Epidermal melanocyte (primary cell): ENCODE measurements around the gene ACOT8.
"Not testable (repeated sequence)": the region's sequence is repeated elsewhere in the genome, so short reads cannot be mapped to it uniquely, and the experiment has no call there.

Experiments
- DNase-seq: peaks from one replicate; pipeline ENCODE4 v3.0.0; 2011; ENCODE audit warnings: low spot score; ENCODE audit not compliant: insufficient read length

Gene ACOT8

DNA sequence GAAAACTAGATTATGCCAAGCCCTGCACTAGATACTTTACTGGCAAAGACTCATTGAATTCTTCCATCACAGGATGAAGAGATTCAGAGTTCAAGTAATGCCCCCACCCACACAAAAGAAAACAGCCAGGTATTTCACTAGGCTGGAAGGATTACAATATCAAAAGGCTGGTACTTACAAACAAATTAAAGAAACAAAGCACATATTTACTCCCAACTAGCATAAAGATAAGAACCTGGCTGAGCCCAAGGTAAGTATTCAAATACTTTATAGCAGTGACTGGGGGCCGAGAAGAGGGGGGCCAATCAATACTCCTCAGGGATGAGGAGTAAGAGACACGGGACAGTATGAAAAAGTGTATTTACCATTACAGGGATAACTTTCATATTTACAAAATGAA is 3.7 kb downstream of the ACOT8 start:
- DNase-seq: no peak

DNA sequence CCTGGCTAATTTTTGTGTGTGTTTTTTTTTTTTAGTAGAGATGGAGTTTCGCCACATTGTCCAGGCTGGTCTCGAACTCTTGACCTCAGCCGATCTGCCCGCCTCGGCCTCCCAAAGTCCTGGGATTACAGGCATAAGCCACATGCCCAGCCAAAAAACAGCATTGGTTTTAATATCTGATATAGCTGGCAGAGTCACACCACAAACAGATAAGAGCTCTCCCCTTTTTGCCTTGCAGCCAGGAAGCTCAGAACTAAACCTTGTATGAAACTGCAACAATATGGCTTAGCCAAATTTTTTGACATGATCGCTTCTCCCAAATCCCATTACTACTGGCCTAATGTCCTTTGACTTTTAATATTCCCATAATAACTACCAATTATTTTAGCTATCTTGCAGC is 4.9 kb downstream of the ACOT8 start:
- no peak for DNase-seq

DNA sequence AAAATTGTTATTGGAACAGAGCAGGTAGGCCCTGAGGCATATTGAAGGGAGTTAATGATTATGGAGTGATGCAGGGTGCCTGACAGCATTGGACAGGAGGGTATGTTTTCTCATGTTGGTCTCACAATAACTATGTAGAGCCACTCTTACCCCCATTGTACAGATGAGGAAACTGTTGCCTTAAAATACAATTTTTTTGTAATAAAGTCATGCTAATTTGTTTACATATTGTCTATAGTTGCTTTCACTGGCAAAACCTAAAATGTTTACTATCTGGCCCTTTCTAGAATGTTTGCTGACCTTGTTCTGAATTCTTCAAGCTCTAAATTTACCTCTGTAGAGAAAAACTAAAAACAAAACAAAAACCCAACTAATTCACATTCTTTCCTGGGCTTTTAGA is 5.7 kb downstream of the ACOT8 start:
- no peak for DNase-seq

DNA sequence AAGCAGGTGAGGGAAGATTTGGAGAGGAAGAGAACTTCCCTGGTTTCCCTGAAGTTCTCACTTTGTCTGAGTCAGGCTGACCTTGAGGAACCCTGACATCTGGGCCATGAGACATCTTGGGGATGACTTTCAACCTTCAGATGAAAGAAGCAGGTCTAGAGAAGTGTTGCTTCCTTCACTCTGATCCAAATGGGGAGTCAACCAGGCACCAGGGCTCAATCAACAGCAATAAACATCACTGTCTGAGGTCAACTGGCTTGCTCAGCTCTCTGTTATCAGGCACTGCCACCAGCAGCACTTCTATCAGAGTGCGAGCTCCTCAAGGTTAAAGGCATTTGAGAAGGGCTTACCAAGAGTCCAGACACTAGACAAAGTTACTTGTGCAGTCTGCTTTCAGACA is 6.3 kb downstream of the ACOT8 start:
- DNase-seq: no peak

DNA sequence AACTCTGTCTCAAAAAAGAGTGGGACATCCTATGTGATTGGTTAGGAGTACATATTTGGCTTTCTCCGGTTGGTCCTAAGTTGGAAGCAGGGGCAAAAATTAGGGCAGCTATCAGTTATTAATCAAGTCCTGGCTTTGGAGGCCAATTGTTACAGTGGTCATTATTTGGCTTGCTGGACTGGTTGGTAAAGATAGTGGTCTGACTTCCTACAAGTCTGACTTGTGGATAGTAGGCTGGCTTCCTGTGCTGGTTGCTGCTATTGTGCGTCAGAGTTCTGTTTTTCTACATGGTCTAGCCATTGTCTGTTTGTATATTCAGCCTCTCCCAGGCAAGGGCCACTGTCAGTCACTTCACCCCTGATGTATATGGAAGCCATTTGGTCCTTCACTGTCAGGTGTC is 7.0 kb downstream of the ACOT8 start:
- DNase-seq: no peak

DNA sequence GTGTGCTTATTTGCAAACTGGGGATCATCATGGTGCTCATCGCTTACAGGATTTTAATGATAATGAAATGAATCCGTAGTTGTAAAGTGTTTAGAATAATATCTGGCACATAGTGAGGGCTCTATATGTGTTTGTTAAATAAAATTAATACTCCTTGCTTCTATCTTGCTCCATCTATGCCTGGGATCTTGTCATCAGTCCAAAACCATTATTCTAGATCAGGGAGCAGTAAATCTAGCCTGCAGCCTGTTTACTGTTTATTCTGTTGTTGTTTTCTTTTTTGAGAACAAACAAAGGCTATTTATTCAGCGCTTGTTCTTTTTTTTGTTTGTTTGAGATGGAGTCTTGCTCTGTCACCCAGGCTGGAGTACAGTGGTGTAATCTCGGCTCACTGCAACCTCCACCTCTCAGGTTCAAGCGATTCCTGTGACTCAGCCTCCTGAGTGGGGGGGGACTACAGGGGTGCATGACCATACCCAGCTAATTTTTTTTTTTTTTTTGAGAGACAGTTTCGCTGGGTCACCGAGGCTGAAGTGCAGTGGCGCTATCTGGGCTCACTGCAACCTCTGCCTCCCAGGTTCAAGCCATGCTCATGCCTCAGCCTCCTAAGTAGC is 8.1 kb downstream of the ACOT8 start:
- DNase-seq: no peak

DNA sequence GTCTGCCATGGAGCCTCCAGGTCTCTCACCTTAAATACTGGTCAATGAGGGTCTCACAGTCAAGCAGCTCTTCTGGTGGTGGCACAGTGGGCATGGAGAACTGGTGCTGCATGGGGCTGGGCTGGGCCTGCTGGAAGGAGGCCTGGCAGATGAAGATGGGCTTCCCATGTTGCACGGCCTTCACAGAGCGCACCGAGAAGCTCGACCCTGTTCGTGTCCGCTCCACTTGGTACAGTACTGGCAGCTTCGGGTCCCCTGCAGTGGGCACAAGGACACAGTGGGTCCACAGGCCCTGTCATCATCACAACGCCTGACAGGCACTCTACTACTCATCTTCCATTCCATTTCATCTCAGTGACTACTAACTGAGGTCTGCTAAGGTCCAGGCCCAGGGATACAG is 8.8 kb downstream of the ACOT8 start:
- DNase-seq: no peak

DNA sequence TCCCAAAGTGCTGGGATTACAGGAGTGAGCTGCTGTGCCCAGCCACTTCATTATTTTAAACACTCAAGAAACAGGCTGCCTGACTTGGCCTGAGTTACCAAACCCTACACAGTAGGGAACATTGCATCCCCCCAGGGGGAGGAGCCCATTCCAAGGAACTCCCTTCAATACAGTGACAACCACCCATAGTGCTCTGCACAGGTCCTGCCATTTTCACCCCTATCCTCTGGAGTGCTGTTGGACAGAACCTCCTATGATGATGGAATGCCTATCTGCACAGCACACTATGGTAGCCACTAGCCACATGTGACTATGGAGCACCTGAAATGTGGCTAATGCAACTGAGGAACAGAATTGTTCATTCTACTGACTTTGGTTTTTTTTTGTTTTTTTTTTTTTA is 11.7 kb downstream of the ACOT8 start:
- no peak for DNase-seq

DNA sequence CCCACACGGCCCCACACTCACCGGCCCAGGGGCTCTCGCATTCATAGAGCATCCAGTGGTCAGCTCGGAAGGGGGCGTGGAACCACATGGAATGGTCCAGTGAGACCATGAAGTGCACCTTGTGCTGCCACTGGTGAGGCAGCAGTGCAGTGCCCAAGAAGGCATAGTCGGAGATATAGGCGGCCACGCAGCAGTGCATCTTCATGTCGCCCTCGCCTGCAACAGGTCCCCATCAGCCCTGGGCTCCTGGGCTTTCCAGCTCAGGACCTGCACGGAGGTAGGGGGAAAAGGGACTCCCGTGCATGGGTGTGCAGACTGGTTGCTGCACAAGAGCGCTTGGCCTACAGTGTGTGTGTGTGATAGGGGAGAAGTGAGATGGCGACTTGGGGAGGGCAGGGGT is 13.7 kb downstream of the ACOT8 start:
- DNase-seq: no peak

DNA sequence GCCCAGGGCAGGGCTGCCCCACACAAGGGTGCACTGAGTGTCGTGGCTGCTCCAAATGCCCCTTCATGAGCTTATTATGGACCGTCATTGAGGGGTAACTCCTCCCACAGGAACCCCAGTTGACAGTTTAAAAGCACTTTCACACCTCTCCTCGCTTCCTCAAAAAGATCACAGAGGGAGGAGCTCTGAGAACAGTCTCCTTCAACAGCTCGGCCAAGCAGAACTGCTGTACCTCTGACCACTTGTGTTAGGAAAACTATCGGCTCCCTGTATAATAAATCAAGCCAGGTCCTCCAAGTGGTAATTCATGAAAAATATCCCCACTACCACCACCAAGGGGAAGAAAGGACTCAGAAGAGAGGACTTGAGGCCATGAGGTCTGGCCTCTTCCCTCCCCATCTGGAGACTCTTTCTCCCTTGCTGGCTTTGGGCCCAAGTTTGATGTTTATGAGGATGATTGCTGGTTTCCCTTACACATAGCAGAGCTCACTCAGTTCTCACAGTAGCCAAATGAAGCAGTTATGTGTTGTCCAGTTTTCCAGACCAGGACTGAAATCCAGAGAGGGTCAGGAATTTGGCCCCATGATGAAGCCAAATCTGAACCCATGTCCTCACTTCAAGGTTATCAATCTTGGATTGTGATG is 14.9 kb downstream of the ACOT8 start:
- DNase-seq: no peak

DNA sequence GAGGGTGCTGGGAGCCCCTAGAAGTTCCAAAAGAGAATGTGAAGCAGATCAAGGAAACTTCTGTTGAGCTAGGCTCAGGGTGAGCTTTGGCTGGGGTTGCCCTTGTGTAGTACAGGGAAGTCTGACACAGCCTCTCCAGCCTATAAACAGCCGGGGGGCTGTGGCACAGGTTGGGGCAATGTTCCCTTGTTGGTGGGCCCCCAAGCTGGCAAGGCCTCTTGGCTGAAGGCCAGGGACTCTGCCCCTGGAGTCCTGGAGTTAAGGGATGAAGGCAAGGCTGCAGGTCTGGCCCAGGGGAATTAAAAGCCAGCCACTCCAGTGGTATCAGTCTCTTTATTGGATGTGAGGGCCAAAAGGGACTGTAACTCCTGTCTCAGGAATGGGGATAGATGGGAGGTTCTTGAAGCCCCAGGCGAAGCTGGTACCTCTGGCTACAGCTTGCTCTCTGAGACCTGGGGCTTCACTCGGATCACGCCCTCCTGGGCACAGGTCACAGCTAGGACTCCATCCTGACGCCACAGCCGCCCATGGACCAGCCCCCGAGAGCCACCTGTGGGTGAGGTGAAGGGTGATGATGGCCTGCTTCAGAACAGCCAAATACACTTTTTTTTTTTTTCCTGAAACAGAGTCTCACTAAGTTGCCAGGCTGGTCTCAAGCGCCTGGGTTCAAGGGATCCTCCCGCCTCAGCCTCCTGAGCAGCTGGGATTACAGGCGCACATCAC is 15.6 kb downstream of the ACOT8 start:
- no peak for DNase-seq

DNA sequence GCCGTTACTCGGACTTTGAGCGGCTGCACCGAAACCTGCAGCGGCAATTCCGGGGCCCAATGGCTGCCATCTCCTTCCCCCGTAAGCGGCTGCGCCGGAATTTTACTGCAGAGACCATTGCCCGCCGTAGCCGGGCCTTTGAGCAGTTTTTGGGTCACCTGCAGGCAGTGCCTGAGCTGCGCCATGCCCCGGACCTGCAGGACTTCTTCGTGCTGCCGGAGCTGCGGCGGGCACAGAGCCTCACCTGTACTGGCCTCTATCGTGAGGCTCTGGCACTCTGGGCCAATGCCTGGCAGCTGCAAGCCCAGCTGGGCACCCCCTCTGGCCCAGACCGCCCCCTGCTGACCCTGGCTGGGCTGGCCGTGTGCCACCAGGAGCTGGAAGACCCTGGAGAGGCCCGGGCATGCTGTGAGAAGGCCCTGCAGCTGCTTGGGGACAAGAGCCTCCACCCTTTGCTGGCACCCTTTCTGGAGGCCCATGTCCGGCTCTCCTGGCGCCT is 16.4 kb downstream of the ACOT8 start:
- DNase-seq: no peak

DNA sequence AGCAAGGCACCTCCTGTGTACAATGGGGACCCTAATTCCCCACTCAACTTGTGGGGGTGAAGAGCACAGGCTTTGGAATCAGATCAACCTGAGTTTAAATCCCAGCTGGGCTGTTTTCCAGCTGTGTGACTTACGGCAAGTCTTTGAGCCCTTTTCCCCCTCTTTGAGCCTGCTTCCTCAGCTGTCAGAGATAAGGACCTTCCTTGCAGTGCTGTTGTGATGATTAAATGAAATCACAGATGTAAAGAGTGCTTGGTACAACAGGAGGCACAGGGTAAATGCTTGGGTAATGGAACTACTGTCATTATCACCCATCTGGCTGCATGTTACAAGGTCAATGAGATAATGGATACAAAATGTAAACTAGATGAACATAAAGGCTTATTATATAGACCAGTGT is 20.4 kb downstream of the ACOT8 start:
- DNase-seq: no peak

DNA sequence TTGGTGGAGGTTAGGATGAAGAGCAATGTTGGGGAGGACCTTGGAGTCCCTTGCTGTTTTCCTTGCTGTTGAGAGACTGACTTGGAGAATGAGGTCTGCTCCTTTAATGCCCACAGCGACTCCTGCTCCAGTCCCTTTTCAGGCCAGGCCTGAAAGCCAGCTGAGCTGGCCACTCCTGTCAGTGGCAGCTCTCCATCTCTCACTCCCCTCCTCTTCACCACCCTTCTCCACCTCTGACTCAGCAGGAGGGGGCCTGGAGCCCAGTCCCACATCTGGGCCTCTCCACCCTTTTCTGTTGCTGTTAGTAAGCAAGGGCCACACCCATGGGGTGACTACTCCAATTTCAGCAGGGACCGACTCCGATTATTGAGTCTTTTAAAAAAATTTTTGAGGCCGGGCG is 21.4 kb downstream of the ACOT8 start:
- no peak for DNase-seq

DNA sequence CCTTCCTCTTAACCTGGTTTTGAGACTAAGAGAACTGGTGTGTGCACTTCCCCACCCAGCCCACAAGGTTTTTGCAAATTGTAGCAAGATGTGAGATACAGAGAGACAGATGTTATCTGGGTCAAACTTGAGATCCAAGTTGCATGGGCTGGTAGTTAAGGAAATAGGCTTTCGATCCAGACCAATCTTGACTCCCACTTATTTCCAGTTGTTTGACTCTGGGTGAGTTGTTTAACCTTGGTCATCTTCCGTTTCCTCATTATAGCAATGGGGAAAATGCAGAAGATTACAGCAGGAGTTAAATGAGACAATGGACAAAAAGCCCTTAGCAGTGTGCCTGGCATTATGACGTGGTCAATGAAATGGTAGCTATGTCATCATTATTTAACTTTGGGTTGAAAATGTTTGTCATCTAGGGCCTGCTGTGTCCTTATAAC is 21.8 kb downstream of the ACOT8 start:
- no peak for DNase-seq

DNA sequence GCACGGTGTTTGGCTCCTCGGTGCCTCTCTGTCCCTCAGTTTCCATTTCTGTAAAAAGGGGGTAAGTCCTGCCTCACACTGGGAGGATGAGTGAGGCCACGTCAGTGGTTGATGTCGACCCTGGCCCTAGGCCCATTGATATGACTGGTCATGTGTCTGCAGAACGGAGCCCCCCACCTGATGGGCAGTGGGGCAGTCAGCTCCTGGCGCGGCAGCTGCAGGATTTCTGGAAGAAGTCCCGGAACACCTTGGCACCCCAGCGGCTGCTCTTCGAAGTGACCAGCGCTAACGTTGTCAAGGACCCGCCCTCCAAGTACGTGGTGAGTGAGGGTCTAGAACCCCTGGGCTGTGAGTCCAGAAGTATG is 22.4 kb downstream of the ACOT8 start:
- no peak for DNase-seq

DNA sequence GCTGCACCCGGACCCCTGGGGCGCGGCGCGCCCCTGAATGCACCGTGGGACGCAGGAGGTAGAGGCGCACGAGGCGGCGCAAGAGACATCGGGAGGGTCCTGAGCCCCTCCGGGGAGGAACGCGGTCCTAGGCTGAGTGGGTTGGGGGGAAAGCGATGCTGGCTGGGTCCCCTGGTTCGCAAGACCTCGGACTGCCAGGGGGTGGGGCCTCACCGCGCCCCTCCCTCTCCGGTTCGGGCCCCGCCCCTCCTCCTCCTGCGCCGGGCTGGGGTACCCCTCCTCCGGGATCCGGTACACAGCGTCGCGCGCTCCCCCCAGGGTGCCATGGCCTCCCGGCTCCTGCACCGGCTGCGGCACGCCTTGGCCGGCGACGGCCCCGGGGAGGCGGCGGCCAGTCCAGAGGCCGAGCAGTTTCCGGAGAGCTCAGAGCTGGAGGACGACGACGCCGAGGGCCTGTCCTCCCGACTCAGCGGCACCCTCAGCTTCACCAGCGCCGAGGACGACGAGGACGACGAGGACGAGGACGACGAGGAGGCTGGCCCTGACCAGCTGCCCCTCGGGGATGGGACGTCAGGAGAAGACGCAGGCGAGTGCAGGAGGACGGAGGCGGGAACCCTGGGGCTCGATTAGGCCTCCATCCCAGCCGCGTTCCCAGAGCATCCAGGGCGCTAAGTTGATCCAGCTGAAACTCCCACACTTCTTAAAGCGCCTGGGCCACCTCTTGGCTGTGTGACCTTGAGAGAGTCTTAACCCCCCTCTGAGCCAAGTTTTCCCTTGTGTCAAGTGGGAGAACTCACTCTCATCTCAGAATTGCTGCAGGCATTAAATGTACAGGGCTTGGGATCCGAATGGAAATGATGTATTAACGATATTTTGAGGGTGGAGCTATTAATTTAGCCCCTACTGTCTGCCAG is 23.1 kb downstream of the ACOT8 start:
- DNase-seq: peak; percentile 81

DNA sequence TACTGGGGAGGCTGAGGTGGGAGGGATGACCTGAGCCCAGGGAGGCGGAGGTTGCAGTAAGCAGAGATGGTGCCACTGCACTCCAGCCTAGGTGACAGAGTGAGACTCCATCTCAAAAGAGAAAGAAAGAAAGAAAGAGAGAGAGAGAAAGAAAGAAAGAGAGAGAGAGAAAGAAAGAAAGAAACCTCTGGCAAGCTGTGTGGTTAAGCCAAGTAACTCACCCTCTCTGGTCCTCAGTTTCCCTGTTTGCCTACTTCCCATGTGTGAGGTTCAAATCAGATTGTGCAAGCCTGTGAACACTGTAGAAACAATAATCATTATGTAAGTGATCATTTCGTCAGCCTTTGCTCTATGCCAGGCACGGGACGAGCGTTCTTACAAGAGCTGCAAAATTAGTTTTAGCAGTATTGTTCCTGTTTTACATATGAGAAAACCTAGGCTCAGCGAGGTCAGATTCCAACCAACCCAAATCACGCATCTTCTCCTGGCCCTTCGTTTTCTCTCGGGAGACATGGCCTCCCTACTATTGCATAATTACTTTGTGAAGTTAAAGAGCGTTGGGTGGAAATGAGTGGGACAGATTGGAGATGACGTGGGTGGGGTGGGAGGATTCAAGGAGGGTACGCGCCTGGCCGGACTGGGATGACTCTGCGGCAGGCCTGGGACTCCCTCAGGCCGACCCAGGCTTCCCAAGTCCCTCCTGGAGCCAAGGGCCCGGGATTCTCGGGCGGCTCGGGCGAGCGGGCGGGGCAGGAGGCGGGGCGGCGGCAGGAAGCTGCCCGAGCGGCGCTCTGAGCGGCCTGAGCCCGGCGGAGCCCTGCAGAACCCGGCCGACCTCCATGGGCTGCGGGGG is 23.9 kb downstream of the ACOT8 start, which contains the start of gene SNX21:
TSS of gene SNX21 (plus strand) at position 770 of the 853 bp plus-strand sequence. CDS start 121 bp downstream, outside the sequence.
- peak; percentile 85 for DNase-seq

DNA sequence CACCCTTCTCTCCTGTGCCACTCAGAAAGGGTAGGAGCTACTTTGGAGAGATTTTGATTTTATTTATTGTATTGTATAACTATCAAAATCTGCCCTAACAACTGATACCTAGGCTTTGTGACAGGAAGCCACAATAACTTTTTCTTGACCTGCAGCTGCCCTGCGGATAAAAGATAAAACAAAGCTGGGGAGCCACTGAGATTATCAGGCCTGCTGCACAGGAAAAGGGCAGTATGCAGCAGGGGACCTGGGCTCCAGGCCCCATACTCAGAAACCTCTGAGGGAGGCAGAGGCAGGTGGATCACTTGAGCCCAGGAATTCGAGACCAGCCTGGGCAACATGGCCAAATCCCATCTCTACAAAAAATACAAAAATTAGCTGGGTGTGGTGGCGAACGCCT is 24.6 kb downstream of the ACOT8 start:
- DNase-seq: no peak

DNA sequence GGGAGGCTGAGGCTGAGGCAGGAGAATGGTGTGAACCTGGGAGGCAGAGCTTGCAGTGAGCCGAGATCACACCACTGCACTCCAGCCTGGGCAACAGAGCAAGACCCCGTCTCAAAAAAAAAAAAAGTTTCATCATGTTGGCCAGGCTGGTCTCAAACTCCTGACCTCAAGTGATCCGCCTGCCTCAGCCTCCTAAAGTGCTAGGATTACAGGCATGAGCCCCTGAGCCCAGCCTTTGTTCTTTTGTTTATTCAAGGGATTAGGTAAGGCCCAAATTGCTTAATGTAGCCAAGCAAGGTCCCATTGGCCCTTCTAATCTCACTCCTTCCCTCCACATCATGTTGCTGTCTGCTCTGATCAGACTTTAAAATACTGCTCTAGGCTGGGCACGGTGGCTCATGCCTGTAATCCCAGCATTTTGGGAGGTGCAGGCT is 27.5 kb downstream of the ACOT8 start:
- not testable (repeated sequence) for DNase-seq

DNA sequence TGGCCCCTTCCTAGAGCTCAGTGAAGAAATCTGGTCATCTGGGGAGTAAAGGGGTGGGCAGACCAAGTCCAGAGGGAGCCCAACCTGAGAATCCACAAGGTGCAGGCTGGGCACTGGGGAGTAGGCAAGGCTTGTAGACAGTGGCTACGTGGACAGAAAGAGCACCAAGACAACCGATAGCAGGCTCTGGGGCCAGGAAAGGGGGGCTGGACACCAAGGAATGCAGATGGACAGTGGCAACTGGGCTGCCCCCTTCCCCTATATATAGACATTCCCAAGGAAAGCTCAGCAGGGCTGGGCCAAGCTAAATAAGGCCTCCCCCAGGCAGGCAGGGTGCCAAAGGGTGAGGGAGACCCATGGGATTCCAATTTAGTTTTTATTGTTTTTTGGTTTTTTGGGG is 28.6 kb downstream of the ACOT8 start:
- no peak for DNase-seq
